OCI-LY1 (cell line): ENCODE results near the gene CREBRF.
"Not testable (repeated sequence)": the region's sequence is repeated elsewhere in the genome, so short reads cannot be mapped to it uniquely, and the experiment has no call there.

Experiments
- H2AFZ ChIP-seq: fragments of 200-600 bp; sonication (generic), shearing (Covaris generic); 2 replicates; pipeline ENCODE4 v1.6.0; 2014; ENCODE audit warnings: antibody characterized with exemption, mild to moderate bottlenecking, low read length
- H3F3A ChIP-seq: fragments of 200-600 bp; sonication (generic), shearing (Covaris generic); 2 replicates; pipeline ENCODE4 v1.6.0; 2014; ENCODE audit warnings: mild to moderate bottlenecking, antibody characterized with exemption, low read length, moderate library complexity; ENCODE audit not compliant: insufficient read depth
- H3K27ac ChIP-seq: fragments of 200-600 bp; sonication (generic); 2 replicates; pipeline ENCODE4 v1.5.1; 2014; ENCODE audit warnings: low read length, mixed run types, mild to moderate bottlenecking, low read depth; ENCODE audit not compliant: poor library complexity, severe bottlenecking
- H3K27me3 ChIP-seq: fragments of 200-600 bp; sonication (generic); 2 replicates; pipeline ENCODE4 v1.6.0; 2014; ENCODE audit warnings: antibody characterized with exemption, mild to moderate bottlenecking, low read length, moderate library complexity; ENCODE audit not compliant: insufficient read depth
- H3K36me3 ChIP-seq: fragments of 200-600 bp; sonication (generic); 2 replicates; pipeline ENCODE4 v1.6.1; 2014; ENCODE audit warnings: mild to moderate bottlenecking, antibody characterized with exemption, low read length, moderate library complexity, mixed read lengths; ENCODE audit not compliant: insufficient read depth
- H3K4me1 ChIP-seq: fragments of 200-600 bp; sonication (generic); 2 replicates; pipeline ENCODE4 v1.5.1; 2014; ENCODE audit warnings: mild to moderate bottlenecking, low read length, moderate library complexity; ENCODE audit not compliant: insufficient read depth, severe bottlenecking
- H3K4me2 ChIP-seq: fragments of 200-600 bp; sonication (generic), shearing (Covaris generic); 2 replicates; pipeline ENCODE4 v1.6.1; 2014; ENCODE audit warnings: low read length
- H3K4me3 ChIP-seq: fragments of 200-600 bp; sonication (generic); 2 replicates; pipeline ENCODE4 v1.5.1; 2014; ENCODE audit warnings: low read length, low read depth, mild to moderate bottlenecking, mixed read lengths; ENCODE audit not compliant: poor library complexity, severe bottlenecking
- H3K79me2 ChIP-seq: fragments of 200-600 bp; shearing (Covaris generic); 2 replicates; pipeline ENCODE4 v1.6.1; 2016; ENCODE audit warnings: mixed run types, low read length, mixed read lengths; ENCODE audit not compliant: insufficient read depth
- H3K9ac ChIP-seq: fragments of 200-600 bp; sonication (generic), shearing (Covaris generic); 2 replicates; pipeline ENCODE4 v1.6.1; 2014; ENCODE audit warnings: mild to moderate bottlenecking, low read length, mixed read lengths
- H3K9me2 ChIP-seq: fragments of 200-600 bp; sonication (generic), shearing (Covaris generic); 2 replicates; pipeline ENCODE4 v1.6.1; 2014; ENCODE audit warnings: low read depth, mild to moderate bottlenecking, low read length, mixed read lengths
- H3K9me3 ChIP-seq: fragments of 200-600 bp; shearing (Covaris generic); 2 replicates; pipeline ENCODE4 v1.6.1; 2014; ENCODE audit warnings: low read length, mixed read lengths
- H4K20me1 ChIP-seq: fragments of 200-600 bp; sonication (generic), shearing (Covaris generic); 2 replicates; pipeline ENCODE4 v1.6.0; 2016; ENCODE audit warnings: mild to moderate bottlenecking, low read length; ENCODE audit not compliant: insufficient read depth
- EZH2 ChIP-seq: fragments of 200-600 bp; sonication (generic), shearing (Covaris generic); IDR thresholded peaks from 2 replicates; pipeline ENCODE4 v1.8.0; 2017; ENCODE audit warnings: borderline replicate concordance, mixed run types, mild to moderate bottlenecking, antibody characterized with exemption, low read length, moderate library complexity, mixed read lengths
- TF ChIP-seq, protein P1 (sequence below): fragments of 200-600 bp; sonication (generic), shearing (Covaris generic); IDR thresholded peaks from 2 replicates; pipeline ENCODE4 v1.5.1; 2017; ENCODE audit warnings: mild to moderate bottlenecking, antibody characterized with exemption, low read length, moderate library complexity, mixed read lengths

CREBRF gene

DNA sequence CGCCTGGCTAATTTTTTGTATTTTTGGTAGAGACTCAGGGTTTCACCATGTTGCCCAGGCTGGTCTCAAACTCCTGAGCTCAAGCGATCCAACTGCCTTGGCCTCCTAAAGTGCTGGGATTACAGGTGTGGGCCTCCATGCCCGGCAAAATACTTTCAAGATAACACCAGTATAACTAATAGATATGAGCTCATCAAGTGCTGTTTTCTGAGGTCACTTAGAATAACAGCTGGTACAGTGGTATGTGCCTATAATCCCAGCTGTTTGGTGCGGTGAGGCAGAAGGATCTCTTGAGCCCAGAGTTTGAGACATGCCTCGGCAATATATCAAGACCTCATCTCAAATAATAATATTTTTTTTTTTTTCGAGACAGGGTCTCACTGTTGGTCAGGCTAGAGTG is 30.5 kb upstream of the CREBRF start:
- Histone ChIP-seq H3K36me3 (peaks cover 46% of the 10 kb centered on the region), H4K20me1 (no peaks in the 10 kb centered on the region), H3K9ac (no peak overlapping the region), H3F3A (no peaks in the 10 kb centered on the region), H3K27me3 (no peaks in the 10 kb centered on the region), H3K4me3 (no peak overlapping the region), H3K79me2 (peaks cover 32% of the 10 kb centered on the region), H3K9me3 (no peaks in the 10 kb centered on the region), H3K4me1 (peaks cover 9% of the 10 kb centered on the region), H3K4me2 (no peak overlapping the region), H2AFZ (no peak overlapping the region), H3K27ac (no peak overlapping the region), H3K9me2 (no peaks in the 10 kb centered on the region)
- no peak for TF ChIP-seq EZH2

DNA sequence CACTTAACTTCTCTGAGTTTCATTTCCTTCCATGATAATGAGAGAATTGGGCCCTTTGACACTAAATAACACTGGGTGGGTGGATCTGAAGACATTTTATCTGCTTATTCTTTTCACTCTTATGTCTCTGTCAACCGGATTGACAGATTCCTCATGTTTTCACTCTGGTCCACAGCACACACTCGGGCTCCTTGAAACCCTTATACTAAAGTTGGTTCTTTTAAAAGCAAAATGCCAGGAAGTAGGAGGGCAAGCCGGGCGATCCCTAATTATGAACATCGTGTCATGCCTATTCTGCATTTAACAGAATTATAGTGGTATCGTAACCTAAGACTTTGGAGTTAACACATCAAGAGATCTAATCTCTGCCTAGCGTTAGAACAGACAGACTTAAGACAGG is 28.2 kb upstream of the CREBRF start:
- peaks cover 25% of the 10 kb centered on the region for H3K36me3 ChIP-seq
- no peak overlapping the region for H3K9ac ChIP-seq
- no peaks in the 10 kb centered on the region for H3K27me3 ChIP-seq
- H3K4me1 ChIP-seq = peaks cover 9% of the 10 kb centered on the region
- H3K4me2 ChIP-seq = no peak overlapping the region
- no peaks in the 10 kb centered on the region for H3F3A ChIP-seq
- H3K9me2 ChIP-seq = no peaks in the 10 kb centered on the region
- H3K79me2 ChIP-seq = peaks cover 22% of the 10 kb centered on the region
- H2AFZ ChIP-seq = no peak overlapping the region
- TF ChIP-seq EZH2 = no peak
- TF ChIP-seq, protein P1, sequence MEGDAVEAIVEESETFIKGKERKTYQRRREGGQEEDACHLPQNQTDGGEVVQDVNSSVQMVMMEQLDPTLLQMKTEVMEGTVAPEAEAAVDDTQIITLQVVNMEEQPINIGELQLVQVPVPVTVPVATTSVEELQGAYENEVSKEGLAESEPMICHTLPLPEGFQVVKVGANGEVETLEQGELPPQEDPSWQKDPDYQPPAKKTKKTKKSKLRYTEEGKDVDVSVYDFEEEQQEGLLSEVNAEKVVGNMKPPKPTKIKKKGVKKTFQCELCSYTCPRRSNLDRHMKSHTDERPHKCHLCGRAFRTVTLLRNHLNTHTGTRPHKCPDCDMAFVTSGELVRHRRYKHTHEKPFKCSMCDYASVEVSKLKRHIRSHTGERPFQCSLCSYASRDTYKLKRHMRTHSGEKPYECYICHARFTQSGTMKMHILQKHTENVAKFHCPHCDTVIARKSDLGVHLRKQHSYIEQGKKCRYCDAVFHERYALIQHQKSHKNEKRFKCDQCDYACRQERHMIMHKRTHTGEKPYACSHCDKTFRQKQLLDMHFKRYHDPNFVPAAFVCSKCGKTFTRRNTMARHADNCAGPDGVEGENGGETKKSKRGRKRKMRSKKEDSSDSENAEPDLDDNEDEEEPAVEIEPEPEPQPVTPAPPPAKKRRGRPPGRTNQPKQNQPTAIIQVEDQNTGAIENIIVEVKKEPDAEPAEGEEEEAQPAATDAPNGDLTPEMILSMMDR = no peak
- H4K20me1 ChIP-seq = no peaks in the 10 kb centered on the region
- no peak overlapping the region for H3K4me3 ChIP-seq
- H3K27ac ChIP-seq = no peak overlapping the region
- no peaks in the 10 kb centered on the region for H3K9me3 ChIP-seq

DNA sequence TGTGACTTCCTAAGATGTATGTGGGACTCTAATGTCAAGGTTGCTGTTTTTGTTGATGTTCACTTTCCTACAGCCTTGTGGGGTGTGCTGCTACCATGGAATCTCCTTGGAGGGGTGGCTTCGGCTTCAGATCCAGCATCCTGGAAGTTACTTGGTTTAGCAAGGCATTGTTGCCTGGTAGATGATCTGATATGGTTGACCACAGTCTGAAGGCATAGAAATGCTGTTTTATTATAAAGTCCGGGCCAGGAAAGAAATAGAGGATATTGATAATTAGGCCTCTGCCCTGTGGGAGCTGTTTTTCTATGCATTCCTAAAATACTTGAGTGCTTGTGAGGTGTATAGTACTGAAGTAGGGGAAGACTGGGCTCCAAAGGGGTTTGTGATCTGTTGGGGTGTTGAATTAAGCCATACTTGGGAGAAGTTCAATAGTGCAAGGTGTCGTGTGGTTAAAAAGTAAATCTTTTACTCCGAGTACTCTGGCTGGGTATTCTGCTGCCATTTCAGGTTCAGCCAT is 27.3 kb upstream of the CREBRF start:
- no peaks in the 10 kb centered on the region for H3K27me3 ChIP-seq
- peaks cover 16% of the 10 kb centered on the region for H3K79me2 ChIP-seq
- no peak overlapping the region for H3K4me3 ChIP-seq
- no peaks in the 10 kb centered on the region for H3F3A ChIP-seq
- H3K4me2 ChIP-seq = no peak overlapping the region
- H3K9me2 ChIP-seq = no peaks in the 10 kb centered on the region
- no peaks in the 10 kb centered on the region for H3K9me3 ChIP-seq
- no peak overlapping the region for H2AFZ ChIP-seq
- peaks cover 16% of the 10 kb centered on the region; the same call in 1 of the 2 replicates for H3K36me3 ChIP-seq
- peaks cover 14% of the 10 kb centered on the region for H3K4me1 ChIP-seq
- H3K27ac ChIP-seq = peak overlapping the region; percentile 22
- TF ChIP-seq EZH2 = no peak
- TF ChIP-seq, protein P1 = no peak
- no peak overlapping the region for H3K9ac ChIP-seq
- no peaks in the 10 kb centered on the region for H4K20me1 ChIP-seq

DNA sequence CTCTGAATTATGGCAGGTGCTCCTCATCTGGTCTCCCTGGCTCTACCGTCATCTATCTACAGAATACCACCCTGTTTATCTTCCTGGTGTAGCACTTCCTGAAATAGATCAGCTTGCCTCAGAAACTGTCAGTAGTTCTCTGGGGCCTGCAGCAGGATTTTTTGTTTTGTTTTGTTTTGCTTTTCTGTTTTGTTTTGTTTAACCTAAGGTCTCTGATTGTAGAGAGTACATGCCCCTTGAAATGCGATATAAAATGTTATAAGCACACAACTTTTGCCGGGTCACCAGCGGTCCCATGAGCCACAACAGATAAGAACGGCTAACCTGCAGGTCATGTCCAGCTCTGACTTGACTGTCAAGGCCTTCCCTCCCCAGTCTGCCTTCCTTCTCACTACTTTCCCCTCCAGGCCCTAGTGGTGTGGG is 26.6 kb upstream of the CREBRF start:
- peaks cover 11% of the 10 kb centered on the region for H3K79me2 ChIP-seq
- H3K9me2 ChIP-seq = no peaks in the 10 kb centered on the region
- H4K20me1 ChIP-seq = no peaks in the 10 kb centered on the region
- H3F3A ChIP-seq = no peaks in the 10 kb centered on the region
- peak overlapping the region; percentile 22 for H3K27ac ChIP-seq
- TF ChIP-seq EZH2 = no peak
- TF ChIP-seq, protein P1 = no peak
- peaks cover 17% of the 10 kb centered on the region; the same call in 1 of the 2 replicates for H3K36me3 ChIP-seq
- H3K9ac ChIP-seq = no peak overlapping the region
- H2AFZ ChIP-seq = no peak overlapping the region
- H3K4me1 ChIP-seq = peaks cover 20% of the 10 kb centered on the region
- H3K9me3 ChIP-seq = no peaks in the 10 kb centered on the region
- H3K4me2 ChIP-seq = no peak overlapping the region
- H3K4me3 ChIP-seq = no peak overlapping the region
- H3K27me3 ChIP-seq = no peaks in the 10 kb centered on the region

DNA sequence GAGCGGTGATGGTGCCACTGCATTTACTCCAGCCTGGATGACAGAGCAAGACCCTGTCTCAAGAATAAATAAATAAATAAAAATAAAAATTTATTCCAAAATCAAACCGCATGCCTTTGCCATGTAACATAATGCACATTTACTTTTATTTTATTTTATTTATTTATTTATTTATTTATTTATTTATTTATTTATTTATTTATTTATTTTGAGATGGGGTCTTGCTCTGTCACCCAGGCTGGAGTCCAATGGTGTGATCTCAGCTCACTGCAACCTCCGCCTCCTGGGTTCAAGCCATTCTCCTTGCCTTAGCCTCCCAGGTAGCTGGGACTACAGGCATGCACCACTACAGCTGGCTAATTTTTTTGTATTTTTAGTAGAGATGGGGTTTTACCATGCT is 24.1 kb upstream of the CREBRF start:
- H3K27me3 ChIP-seq, H3K9ac ChIP-seq, H3F3A ChIP-seq, H3K9me3 ChIP-seq, H3K4me2 ChIP-seq, H3K79me2 ChIP-seq, H4K20me1 ChIP-seq, H2AFZ ChIP-seq, H3K9me2 ChIP-seq, H3K4me3 ChIP-seq, H3K27ac ChIP-seq: not testable (repeated sequence)
- Histone ChIP-seq H3K36me3 (peaks cover 23% of the 10 kb centered on the region; the same call in 1 of the 2 replicates), H3K4me1 (peaks cover 42% of the 10 kb centered on the region)
